Amygdala (tissue), 56 donors: ENCODE data around the gene BCAS4.
"Not testable (repeated sequence)": the region's sequence is repeated elsewhere in the genome, so short reads cannot be mapped to it uniquely, and the experiment has no call there.

Source experiments
- DNase-seq, 56 donors: peaks; one replicate each; lab custom pipeline; 2025; lab: John Stamatoyannopoulos, UW

Gene BCAS4, protein sequence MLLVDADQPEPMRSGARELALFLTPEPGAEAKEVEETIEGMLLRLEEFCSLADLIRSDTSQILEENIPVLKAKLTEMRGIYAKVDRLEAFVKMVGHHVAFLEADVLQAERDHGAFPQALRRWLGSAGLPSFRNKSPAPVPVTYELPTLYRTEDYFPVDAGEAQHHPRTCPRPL

DNA sequence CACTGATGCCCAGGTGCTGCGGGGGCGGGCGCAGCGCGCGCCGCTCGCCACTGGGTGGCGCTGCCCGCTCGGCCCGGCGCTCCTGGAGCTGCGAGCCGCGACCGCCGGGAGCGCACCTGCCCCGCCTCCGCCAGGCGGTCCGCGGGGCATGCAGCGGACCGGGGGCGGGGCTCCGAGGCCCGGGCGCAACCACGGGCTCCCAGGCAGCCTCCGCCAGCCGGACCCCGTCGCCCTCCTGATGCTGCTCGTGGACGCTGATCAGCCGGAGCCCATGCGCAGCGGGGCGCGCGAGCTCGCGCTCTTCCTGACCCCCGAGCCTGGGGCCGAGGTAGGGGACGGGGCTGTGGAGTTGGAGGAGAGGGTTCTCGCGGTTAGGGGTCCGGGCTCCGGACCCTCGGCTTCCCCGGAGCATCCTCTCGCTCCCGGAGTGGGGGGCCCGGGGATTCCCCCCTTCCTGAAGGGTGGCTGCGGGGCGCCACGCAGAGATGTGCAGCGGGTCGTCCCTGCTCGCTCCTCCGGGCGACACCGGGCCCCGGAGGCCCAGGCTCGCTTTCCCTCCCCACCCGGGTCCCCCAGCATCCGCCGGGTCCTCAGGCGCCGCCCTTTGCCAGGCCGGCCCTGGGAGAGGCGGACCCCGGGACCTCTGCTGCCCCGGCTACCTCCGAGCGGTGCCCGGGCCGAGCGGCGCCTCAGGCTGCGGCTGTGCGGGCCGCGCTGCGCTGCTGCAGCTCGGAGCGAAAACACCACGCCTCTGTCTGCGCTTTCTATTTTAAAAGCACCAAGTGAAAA lies at the start of gene BCAS4:
Gene BCAS4 (plus strand): TSS at position 216 of the 789 bp plus-strand sequence. CDS start 23 bp downstream, at position 239.
- DNase-seq = peak in 43 of 56 donors; percentile 17 to 81 (median 48)

DNA sequence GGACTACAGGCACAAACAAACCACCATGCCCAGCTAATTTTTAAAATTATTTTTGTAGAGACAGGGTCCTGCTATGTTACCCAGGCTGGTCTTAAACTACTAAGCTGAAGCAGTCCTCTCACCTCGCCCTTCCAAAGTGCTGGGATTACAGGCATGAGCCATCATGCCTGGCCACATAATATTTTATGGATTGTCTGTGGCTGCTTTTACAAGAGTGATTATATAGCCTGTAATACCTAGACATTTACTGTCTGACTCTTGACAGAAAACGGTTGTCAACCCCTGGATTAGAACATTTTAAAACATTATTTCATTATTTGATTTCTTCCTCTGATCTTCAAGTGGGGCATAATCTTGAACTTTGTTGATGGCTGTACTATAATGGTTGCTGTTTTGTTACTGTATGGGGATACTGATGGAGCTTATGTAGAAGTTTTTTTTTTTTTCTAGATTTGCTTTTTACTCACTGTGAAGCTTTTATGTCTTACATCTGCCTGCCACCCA lies 49.2 kb upstream of the BCAS4 start:
- no peak for DNase-seq

- peak in 1 of 56 donors; percentile 3 for DNase-seq
These were observed 48.5 kb upstream of the BCAS4 start for GRCh38 chr20:50746138-50746940.

GRCh38 chr20:50747275-50747674 lies 47.6 kb upstream of the BCAS4 start:
- no peak for DNase-seq

- no peak for DNase-seq
These were observed 44.7 kb upstream of the BCAS4 start for GRCh38 chr20:50750145-50750671.

- DNase-seq = no peak
These were observed 41.7 kb upstream of the BCAS4 start for GRCh38 chr20:50753152-50753551.

- no peak for DNase-seq
These were observed 40.4 kb upstream of the BCAS4 start for GRCh38 chr20:50754420-50754819.

GRCh38 chr20:50756447-50756846 lies 38.4 kb upstream of the BCAS4 start:
- no peak for DNase-seq

GRCh38 chr20:50758469-50758868 lies 36.4 kb upstream of the BCAS4 start:
- DNase-seq = no peak

- no peak for DNase-seq
These were observed 35.9 kb upstream of the BCAS4 start for GRCh38 chr20:50758992-50759391.

DNA sequence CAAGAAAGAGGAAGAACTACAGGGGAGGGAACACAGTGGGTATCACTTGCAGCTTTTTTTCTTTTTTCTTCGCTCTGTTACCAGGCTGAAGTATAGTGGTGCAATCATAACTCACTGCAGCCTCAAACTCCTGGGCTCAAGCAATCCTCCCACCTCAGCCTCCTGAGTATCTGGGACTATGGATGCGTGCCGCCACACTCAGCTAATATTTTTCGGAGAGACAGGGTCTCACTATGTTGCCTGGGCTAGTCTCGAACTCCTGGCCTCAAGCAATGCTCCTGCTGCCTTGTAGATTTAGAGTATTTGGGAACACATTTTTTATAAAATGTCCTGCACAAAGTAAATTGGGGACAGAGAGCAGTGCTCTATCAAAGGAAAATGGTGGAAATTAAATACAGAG lies 35.2 kb upstream of the BCAS4 start:
- DNase-seq = no peak

- DNase-seq = no peak
These were observed 32.8 kb upstream of the BCAS4 start for GRCh38 chr20:50762045-50762422.

DNA sequence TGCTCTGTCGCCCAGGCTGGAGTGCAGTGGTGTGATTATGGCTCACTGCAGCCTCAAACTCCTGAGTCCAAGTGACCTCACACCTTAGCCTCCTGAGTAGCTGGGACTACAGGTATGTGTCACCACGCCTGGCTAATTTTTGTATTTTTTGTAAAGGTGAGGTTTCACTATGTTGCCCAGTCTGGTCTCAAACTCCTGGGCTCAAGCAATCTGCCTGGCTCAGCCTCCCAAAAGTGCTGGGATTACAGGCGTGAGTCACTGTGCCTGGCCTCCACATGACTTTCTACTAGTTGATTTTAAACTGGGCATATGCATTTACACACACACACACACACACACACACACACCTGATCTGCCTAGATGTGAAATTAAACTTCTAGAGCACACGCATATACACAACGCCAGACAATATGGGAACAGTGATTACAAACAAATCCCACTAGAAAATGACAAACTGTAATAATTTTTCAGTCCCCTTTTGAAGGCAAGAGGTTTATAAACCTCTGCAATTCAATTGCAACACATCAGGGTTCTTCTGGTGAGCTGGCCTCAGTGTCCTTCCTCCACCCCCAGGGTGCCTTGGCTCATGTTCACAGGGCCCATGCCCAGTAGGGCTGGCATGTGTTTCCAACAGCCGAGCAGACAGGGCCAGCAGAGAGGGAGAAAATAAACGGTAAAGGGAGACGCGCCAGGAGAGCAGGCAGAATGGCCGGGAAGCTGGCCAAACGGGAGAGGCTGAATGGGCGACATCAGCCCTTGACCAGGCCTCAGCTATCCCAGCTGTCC lies 32.2 kb upstream of the BCAS4 start:
- peak in 49 of 56 donors; percentile 10 to 84 (median 56) for DNase-seq

GRCh38 chr20:50763550-50764458 lies 31.1 kb upstream of the BCAS4 start:
- DNase-seq = not testable (repeated sequence)

- not testable (repeated sequence) for DNase-seq
These were observed 29.6 kb upstream of the BCAS4 start for GRCh38 chr20:50765251-50765650.

- no peak for DNase-seq
These were observed 29.2 kb upstream of the BCAS4 start for GRCh38 chr20:50765674-50766073.

DNA sequence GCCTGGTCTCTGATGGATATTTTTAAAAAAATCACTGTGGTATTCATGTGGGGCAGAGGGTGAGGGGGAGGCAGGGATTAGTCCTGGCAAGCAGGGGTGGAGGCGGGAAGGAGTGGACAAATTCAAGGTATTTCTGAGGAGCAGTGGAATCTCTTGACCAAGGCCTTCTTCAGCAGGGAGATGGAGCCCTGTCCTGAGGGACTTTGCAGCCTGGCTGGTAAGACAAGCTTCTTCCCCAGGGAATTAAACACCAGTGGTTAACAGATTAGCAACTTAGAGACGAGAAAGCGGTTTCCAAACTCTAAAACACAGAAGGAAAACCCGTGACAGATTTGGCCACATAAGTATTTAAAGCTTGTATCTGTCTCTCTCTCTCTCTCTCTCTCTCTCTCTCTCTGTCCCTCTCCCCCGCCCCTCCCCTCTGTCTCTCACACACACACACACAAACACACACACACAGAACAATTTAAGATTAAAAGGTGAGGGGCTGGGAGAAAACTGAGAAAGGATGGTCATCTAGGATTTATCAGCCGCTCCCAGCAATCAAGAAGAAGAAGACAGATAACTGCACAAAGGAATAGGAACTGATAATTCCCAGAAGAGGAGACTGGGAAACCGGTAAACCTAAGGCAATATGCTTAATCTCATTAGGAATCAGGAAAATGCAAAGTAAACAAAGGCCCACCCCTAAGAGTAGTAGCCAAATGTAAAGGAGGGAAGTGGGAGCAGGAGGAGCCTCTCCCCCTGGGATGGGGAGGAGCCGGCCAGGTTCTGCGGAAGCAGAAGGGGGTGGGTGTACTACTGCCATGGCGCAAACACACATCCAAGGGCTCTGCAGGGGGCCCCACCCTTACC lies 27.7 kb upstream of the BCAS4 start:
- not testable (repeated sequence) for DNase-seq

DNA sequence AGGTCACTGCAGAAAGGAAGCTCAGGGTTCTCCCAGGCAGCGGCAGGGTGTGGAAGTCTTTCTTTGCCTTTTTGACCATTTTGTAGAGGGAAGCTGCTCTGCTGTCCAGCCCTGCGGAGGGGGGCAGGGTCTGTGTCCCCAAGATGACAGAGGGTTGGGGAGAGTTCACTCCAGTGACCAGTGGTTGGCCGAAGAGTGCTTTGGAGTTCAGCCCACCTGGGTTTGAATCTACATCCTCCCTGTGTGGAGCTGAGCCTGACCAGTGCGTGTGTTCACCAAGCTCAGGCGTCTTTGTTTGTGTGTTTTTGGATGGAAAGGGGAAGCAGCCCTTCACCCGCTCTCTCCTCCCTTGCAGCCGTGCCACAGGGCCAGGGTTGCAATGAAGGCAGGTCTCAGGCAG lies 25.9 kb upstream of the BCAS4 start:
- DNase-seq = not testable (repeated sequence)
